Measurements from ENCODE around the gene SLC34A1.

GRCh38 chr5:177357459-177358351 lies 26.5 kb upstream of the SLC34A1 start, which contains the start of gene RGS14:
- no peak for TF ChIP-seq CTCF (IDR thresholded peaks at IDR 0.05 in 4 of 5, conservative IDR thresholded peaks at IDR 0.05 in 1 of 5)
- TF ChIP-seq POLR2A (IDR thresholded peaks at IDR 0.05): no peak
